T-helper 9 cell (primary cell): ENCODE measurements around the gene PPM1L.
"Not testable (repeated sequence)": the region's sequence is repeated elsewhere in the genome, so short reads cannot be mapped to it uniquely, and the experiment has no call there.

Experiments used
- DNase-seq: peaks from one replicate; pipeline ENCODE4 v3.0.0-alpha.2; 2020

PPM1L gene

GRCh38 chr3:160992712-160993111 is 236.7 kb downstream of the PPM1L start:
- DNase-seq = no peak

- no peak for DNase-seq
These were observed 240.8 kb downstream of the PPM1L start for GRCh38 chr3:160996811-160997210.

GRCh38 chr3:160998581-160998980 is 242.6 kb downstream of the PPM1L start:
- no peak for DNase-seq

GRCh38 chr3:160999274-160999673 is 243.2 kb downstream of the PPM1L start:
- DNase-seq = no peak

- no peak for DNase-seq
These were observed 252.1 kb downstream of the PPM1L start for GRCh38 chr3:161008086-161008485.

GRCh38 chr3:161010151-161010550 is 254.1 kb downstream of the PPM1L start:
- not testable (repeated sequence) for DNase-seq

GRCh38 chr3:161014843-161015749 is 259.1 kb downstream of the PPM1L start:
- no peak for DNase-seq

- no peak for DNase-seq
These were observed 260.6 kb downstream of the PPM1L start for GRCh38 chr3:161016417-161017313.

GRCh38 chr3:161017971-161018370 is 261.9 kb downstream of the PPM1L start:
- no peak for DNase-seq

GRCh38 chr3:161020256-161020655 is 264.2 kb downstream of the PPM1L start:
- DNase-seq = no peak

GRCh38 chr3:161025911-161026310 is 269.9 kb downstream of the PPM1L start:
- no peak for DNase-seq

GRCh38 chr3:161026612-161027510 is 270.8 kb downstream of the PPM1L start:
- no peak for DNase-seq

- no peak for DNase-seq
These were observed 272.6 kb downstream of the PPM1L start for GRCh38 chr3:161028555-161029153.

- no peak for DNase-seq
These were observed 275.1 kb downstream of the PPM1L start for GRCh38 chr3:161031134-161031533.

- not testable (repeated sequence) for DNase-seq
These were observed 279.0 kb downstream of the PPM1L start for GRCh38 chr3:161034913-161035550.

GRCh38 chr3:161035711-161036110 is 279.7 kb downstream of the PPM1L start:
- no peak for DNase-seq

- DNase-seq = no peak
These were observed 282.7 kb downstream of the PPM1L start for GRCh38 chr3:161038725-161039124.

GRCh38 chr3:161042023-161042501 is 286.0 kb downstream of the PPM1L start:
- no peak for DNase-seq

- no peak for DNase-seq
These were observed 287.5 kb downstream of the PPM1L start for GRCh38 chr3:161043336-161044035.

GRCh38 chr3:161049683-161050248 is 293.7 kb downstream of the PPM1L start:
- DNase-seq = no peak
